ENCODE measurements around the gene ABCB6.
A peak's percentile ranks its signal among the peaks of the same experiment; 100 is the strongest.
"Not testable (repeated sequence)": the region's sequence is repeated elsewhere in the genome, so short reads cannot be mapped to it uniquely, and the experiment has no call there.

The ABCB6 gene

GRCh38 chr2:219218732-219219701, at the start of gene ABCB6:
TSS of gene ABCB6 (minus strand) at chr2:219218958. CDS start at chr2:219218673, 285 bp downstream.
- peak; percentile 56 for DNase-seq

GRCh38 chr2:219268294-219268693, 49.5 kb upstream of the ABCB6 start:
- DNase-seq, result no peak

- DNase-seq, result no peak
Observed at GRCh38 chr2:219266886-219267285, 48.1 kb upstream of the ABCB6 start.

- no peak for DNase-seq
Observed at GRCh38 chr2:219266232-219266631, 47.5 kb upstream of the ABCB6 start.

- no peak for DNase-seq
Observed at GRCh38 chr2:219261024-219261855, 42.5 kb upstream of the ABCB6 start.

- not testable (repeated sequence) for DNase-seq
Observed at GRCh38 chr2:219258942-219259341, 40.2 kb upstream of the ABCB6 start.

GRCh38 chr2:219254590-219255201, 35.9 kb upstream of the ABCB6 start:
- DNase-seq, result no peak

GRCh38 chr2:219253753-219254589, 35.2 kb upstream of the ABCB6 start, which contains the start of gene TUBA4A:
TSS of gene TUBA4A (minus strand) at chr2:219253918. CDS start at chr2:219253858, 60 bp downstream.
- no peak for DNase-seq

GRCh38 chr2:219252900-219253752, 34.4 kb upstream of the ABCB6 start, which contains the start of gene TUBA4B:
TSS of gene TUBA4B (plus strand) at chr2:219253243. CDS start at chr2:219253408, 165 bp downstream.
- DNase-seq, result no peak

- DNase-seq, result no peak
Observed at GRCh38 chr2:219252570-219252899, 33.8 kb upstream of the ABCB6 start.

GRCh38 chr2:219252084-219252483, 33.3 kb upstream of the ABCB6 start:
- no peak for DNase-seq

- no peak for DNase-seq
Observed at GRCh38 chr2:219251656-219252055, 32.9 kb upstream of the ABCB6 start.

- DNase-seq, result no peak
Observed at GRCh38 chr2:219250049-219250781, 31.5 kb upstream of the ABCB6 start.

- DNase-seq, result peak; percentile 40
Observed at GRCh38 chr2:219249203-219249980, 30.6 kb upstream of the ABCB6 start.

GRCh38 chr2:219248845-219249202, 30.1 kb upstream of the ABCB6 start:
- no peak for DNase-seq

GRCh38 chr2:219247678-219248642, 29.2 kb upstream of the ABCB6 start:
- DNase-seq, result no peak

- DNase-seq, result no peak
Observed at GRCh38 chr2:219246559-219246958, 27.8 kb upstream of the ABCB6 start.

GRCh38 chr2:219245899-219246230, 27.1 kb upstream of the ABCB6 start:
- no peak for DNase-seq
